AG20443 (cell line): ENCODE results near the gene STRA6.
A peak's percentile ranks its signal among the peaks of the same experiment; 100 is the strongest.

Experiments
- DNase-seq: peaks from one replicate; pipeline ENCODE4 v3.0.0; 2012; ENCODE audit warnings: low spot score, mixed read lengths

STRA6 gene

DNA sequence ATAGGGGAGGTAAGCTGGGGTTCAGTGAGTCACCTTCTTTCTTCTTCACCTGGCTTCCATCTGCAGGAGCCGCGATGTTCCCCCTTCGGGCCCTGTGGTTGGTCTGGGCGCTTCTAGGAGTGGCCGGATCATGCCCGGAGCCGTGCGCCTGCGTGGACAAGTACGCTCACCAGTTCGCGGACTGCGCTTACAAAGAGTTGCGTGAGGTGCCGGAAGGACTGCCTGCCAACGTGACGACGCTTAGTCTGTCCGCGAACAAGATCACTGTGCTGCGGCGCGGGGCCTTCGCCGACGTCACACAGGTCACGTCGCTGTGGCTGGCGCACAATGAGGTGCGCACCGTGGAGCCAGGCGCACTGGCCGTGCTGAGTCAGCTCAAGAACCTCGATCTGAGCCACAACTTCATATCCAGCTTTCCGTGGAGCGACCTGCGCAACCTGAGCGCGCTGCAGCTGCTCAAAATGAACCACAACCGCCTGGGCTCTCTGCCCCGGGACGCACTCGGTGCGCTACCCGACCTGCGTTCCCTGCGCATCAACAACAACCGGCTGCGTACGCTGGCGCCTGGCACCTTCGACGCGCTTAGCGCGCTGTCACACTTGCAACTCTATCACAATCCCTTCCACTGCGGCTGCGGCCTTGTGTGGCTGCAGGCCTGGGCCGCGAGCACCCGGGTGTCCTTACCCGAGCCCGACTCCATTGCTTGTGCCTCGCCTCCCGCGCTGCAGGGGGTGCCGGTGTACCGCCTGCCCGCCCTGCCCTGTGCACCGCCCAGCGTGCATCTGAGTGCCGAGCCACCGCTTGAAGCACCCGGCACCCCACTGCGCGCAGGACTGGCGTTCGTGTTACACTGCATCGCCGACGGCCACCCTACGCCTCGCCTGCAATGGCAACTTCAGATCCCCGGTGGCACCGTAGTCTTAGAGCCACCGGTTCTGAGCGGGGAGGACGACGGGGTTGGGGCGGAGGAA is 69.6 kb downstream of the STRA6 start:
- no peak for DNase-seq

DNA sequence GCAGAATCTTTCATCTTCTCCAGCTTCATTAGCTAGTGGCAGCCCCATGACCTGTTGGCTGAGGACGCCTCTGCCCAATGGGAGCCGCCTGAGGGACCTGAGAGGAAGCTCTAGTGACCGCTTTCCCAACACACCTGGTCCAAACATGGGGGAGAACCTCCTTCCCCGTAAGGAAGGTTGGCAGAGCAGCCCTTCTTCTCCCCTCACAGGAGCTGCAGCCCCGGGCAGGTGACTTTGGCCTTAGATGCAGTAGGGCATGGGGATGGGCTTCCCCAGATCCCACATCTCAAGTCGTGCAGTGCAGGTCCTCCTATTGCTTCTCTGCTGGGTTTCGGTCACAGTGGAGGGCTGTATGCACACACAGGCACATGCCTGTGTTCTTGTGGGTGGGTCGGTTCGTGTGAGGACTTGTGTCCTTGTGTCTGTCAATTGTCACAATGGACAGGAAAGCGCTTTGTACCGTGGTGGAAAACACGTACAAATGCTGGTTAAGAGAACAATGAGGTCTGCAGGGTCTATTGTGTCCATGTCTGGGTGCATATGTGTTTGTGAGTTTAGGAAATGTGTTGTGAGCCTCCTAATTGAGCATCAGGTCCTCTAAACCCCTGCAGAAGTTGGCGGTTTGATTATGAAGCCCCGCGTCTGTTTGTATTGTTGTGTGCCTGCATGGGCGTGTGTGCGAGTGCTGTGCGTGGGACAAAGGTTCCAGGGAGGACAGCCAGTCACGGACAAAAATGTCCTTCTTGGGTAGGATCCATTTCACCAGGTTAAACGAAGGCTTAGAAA is 70.8 kb downstream of the STRA6 start:
- DNase-seq = no peak

DNA sequence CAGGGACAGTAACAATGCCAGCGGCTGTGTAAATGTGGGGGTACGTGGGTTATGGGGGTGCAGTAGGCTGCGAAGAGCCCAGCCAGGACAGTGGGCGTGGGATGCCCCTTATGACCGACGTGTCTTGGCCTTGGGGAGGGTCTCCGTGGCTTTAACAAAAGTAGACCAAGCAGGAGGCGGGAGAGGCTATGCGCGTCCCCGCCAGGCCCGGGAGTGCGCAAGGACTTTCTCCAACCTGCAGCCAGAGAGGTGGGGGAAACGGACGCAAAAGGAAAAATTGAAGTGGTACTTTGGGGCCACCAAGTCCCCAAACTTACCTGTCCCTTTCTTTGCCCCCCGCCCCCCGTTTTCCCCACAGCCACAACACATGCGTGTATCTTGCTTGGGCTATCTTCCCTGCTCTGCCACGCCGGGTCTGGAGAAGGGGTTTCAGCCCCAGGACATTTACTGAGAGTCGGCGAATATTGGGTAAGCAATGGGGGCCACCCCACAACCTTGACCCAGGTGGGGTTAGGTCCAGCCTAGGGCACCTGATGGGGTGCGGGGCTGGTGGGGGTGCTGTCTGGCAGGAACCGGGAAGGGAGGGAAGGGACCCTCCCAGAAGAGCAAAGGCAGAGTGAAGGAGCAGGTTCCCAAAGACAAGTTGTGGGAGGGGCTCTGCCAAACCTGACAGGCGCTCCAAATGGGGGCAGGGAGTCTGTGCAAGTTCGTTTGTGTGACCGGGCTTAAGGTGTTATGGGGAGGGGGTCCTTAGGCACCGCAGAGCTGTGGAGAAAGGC is 71.5 kb downstream of the STRA6 start:
- no peak for DNase-seq

DNA sequence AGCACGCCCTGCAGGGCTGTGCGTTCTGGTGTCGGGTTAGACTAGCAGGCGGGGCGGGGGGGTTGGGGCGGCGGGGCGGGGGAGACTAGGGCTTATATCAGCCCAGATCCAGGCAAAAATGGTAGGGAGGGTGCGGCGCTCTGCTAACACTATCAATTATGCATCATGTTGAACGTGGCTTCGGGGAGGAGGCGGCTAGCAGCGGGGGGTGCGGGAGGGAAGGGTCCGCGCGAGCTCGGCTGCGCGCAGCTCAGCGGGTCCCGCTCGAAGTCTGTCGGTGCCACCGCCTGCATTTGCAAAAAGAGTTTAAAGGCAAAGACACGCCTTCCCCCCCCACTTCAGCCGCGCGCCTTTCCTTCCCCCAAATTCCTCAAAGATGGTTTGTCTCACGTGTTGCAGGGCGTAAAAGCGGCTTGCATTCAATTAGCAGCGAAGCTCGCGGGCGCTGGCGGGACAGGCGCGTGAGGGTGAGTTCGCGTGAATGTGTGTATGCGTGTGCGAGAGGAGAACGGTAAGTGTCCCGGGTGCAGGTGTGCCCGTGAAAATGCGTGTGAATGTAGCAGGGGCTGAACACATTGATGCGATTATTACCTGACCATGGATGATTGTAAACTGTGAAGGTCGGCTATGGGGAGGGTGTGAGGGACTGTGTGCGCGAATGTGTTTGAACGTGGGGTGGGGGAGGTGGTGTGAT is 72.3 kb downstream of the STRA6 start, which contains the start of gene ISLR2:
ISLR2 (plus strand) TSS at position 432 of the 694 bp plus-strand sequence. CDS start 2,169 bp downstream, outside the sequence.
- DNase-seq = peak; percentile 26

DNA sequence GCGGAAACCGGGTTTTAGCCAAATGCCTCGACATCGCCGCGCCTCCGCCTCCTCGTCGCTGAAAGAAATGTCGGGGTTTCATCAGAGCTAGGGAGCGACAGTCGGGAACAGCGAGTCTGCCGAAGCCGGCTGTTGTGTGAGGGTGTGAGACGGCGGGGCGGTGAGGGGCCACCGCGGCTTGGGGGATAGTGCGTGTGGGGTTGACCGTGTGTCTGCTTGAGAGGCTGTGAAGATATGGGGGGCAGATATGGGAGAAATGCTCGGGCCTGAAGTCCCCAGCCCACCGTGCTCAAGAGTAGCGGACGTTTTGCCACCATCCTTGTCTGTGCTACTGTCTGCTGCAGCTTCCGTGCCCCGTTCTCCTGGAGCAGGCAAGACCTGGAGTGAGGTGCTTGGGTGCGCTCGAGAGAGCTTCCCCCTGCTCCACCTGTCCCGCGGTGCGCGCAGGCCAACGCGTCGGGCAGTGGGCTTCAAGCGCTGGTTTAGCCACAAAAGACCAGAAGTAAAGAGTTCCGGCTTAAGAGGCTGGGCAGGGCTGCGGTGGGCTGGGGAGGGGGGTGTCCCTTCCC is 72.9 kb downstream of the STRA6 start:
- peak; percentile 13 for DNase-seq
